ENCODE data around the gene WWOX. TPM values are rescaled to one million over a fixed set of nuclear protein-coding genes. Genes with fewer than 3 reads are reported as not detected.

Gene WWOX
- total and polyA plus RNA-seq, 10 donors, result 5.9 to 90.3 (median 26.4) TPM

DNA sequence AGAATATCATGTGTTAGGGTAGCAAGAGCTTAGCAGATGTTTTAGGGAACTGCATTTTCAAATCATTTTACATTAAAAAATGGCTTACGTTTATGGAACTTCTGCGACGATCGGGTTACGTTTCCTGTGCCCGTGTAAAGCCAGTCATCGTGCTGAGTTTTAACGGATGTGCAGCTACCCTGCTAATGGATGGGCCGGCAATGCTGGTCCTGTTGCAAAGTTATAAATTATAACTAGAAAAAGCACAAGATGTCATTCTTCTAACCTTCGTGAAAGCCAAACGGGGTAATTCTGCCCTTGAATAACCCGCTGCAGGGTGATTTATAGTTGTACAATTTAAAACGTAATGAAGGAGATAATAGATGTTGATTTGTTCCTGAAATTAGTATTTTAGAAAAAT is 339.2 kb downstream of the WWOX start:
- Histone ChIP-seq H3K4me1 (no peaks in the 10 kb centered on the region), H3K27me3 (replicated peaks in 1 of 7) (no peaks in the 10 kb centered on the region), H3K9me3 (no peaks in the 10 kb centered on the region), H3K36me3 (peaks cover 0 to 3% (median 0%) of the 10 kb centered on the region in 6 donors), H3K4me3 (no peak overlapping the region), H3K27ac (no peak overlapping the region)
- intact Hi-C loops (cut with DNase I; ENCODE audit: low total_unique reads), result no loop called here
- no peak for DNase-seq
- 88 to 93% (median 91%) methylated on average over 13 of the region's 13 CpGs for WGBS, 5 donors
- TF ChIP-seq POLR2A (IDR thresholded peaks at IDR 0.05), result no peak
- TF ChIP-seq POLR2AphosphoS5 (IDR thresholded peaks at IDR 0.05), result no peak
- TF ChIP-seq, protein P1, sequence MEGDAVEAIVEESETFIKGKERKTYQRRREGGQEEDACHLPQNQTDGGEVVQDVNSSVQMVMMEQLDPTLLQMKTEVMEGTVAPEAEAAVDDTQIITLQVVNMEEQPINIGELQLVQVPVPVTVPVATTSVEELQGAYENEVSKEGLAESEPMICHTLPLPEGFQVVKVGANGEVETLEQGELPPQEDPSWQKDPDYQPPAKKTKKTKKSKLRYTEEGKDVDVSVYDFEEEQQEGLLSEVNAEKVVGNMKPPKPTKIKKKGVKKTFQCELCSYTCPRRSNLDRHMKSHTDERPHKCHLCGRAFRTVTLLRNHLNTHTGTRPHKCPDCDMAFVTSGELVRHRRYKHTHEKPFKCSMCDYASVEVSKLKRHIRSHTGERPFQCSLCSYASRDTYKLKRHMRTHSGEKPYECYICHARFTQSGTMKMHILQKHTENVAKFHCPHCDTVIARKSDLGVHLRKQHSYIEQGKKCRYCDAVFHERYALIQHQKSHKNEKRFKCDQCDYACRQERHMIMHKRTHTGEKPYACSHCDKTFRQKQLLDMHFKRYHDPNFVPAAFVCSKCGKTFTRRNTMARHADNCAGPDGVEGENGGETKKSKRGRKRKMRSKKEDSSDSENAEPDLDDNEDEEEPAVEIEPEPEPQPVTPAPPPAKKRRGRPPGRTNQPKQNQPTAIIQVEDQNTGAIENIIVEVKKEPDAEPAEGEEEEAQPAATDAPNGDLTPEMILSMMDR (IDR thresholded peaks at IDR 0.05 in 8 of 11, conservative IDR thresholded peaks at IDR 0.05 in 3 of 11), result no peak

DNA sequence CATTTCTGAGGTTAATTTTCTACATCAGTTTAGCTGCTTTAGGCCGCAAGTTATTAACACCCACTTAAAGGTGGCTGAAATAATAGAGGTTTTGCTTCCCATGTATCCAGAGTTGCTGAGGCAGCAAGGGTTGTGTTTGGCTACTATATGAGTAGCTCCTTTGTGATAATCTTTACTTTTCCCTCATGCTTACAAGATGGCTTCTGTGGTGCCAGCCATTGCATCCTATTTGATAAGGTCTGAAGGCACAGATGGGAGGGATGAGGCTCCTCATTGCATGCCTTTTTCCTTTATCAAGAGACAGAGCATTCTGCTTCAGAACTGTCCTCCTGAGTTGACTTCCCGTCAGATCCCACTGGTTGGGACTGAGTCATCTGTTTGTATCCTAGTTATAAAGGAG is 340.2 kb downstream of the WWOX start:
- Histone ChIP-seq H3K27me3 (replicated peaks in 1 of 7) (no peaks in the 10 kb centered on the region), H3K9me3 (no peaks in the 10 kb centered on the region), H3K27ac (no peak overlapping the region), H3K4me3 (no peak overlapping the region), H3K36me3 (no peaks in the 10 kb centered on the region), H3K4me1 (no peaks in the 10 kb centered on the region)
- 92 to 96% (median 95%) methylated on average over 2 of the region's 2 CpGs for WGBS, 5 donors
- intact Hi-C loops (cut with DNase I; ENCODE audit: low total_unique reads), result no loop called here
- TF ChIP-seq, protein P1 (IDR thresholded peaks at IDR 0.05 in 8 of 11, conservative IDR thresholded peaks at IDR 0.05 in 3 of 11), result no peak
- TF ChIP-seq POLR2AphosphoS5 (IDR thresholded peaks at IDR 0.05), result no peak
- no peak for TF ChIP-seq POLR2A (IDR thresholded peaks at IDR 0.05)
- no peak for DNase-seq

DNA sequence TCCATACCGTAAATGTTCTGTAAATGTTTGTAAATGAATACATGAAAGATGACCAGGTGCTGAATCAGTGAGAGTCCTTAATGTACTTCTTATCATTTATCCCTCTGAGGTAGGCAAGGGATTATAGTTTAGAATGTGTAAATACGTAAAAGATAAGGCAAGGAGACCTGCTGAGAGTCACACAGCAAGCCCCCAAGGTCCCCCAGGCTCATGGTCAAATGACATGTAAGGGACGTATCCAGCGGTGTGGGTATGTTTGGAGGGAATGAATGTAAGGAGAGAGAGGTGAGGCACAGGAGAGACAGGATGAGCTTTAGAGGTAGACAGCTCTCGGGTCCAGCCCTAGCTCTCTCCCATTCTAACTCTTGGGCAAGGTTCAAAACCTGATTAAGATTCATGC is 341.8 kb downstream of the WWOX start:
- no peaks in the 10 kb centered on the region for H3K27me3 ChIP-seq (replicated peaks in 1 of 7)
- intact Hi-C loops (cut with DNase I; ENCODE audit: low total_unique reads), result no loop called here

DNA sequence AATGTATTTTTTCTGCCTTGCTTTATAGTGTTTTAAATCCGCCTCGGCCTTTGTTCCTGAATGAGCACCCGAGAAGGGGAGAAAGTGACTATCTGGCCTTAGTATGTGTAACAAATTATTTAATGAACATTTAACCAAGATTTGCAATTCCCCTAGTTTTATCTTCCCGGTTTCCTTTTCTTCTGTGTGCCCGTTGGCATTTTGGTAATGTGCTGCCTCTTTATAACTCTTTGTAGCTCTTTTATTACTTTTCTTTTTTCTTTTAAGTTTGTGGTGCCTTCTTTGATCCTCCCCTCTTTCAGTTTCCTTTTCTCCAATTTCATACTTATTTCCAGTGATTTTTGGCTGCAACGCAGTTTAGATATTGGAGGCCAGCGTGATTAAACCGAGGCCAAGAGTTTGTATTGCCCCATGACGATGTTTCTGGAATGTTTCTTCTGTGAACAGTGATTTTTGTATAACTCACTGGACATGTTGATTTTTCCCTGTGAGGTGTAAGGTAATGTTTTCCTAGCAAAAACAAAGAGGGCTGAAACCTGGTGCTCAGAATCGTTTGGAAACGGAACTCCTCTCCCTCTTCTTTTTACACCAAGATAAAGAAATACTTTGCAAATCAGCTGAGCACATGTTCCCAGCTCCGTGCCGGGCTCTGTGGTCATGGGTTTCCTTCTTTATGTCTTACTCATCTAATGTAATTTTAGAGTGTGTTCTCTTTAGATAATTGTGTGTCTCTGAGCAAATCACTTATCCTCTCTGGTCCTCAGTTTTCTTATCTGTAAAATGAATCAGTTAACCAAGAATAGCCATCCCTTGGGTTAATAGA is 344.3 kb downstream of the WWOX start:
- Histone ChIP-seq H3K4me3 (no peak overlapping the region), H3K27ac (no peak overlapping the region), H3K27me3 (replicated peaks in 1 of 7) (no peaks in the 10 kb centered on the region), H3K36me3 (no peaks in the 10 kb centered on the region), H3K4me1 (no peaks in the 10 kb centered on the region), H3K9me3 (no peaks in the 10 kb centered on the region)
- DNase-seq, result no peak
- WGBS, 5 donors, result 67 to 83% (median 74%) methylated on average over 13 of the region's 13 CpGs
- no peak for TF ChIP-seq POLR2A (IDR thresholded peaks at IDR 0.05)
- TF ChIP-seq POLR2AphosphoS5 (IDR thresholded peaks at IDR 0.05), result no peak
- TF ChIP-seq, protein P1 (IDR thresholded peaks at IDR 0.05 in 8 of 11, conservative IDR thresholded peaks at IDR 0.05 in 3 of 11), result no peak
- intact Hi-C loops (cut with DNase I; ENCODE audit: low total_unique reads), result no loop called here

More for the DNA sequence above, 341.8 kb downstream of the WWOX start:
- 83 to 97% (median 92%) methylated on average over 5 of the region's 5 CpGs for WGBS, 5 donors
- Histone ChIP-seq H3K27ac (no peak overlapping the region), H3K9me3 (no peaks in the 10 kb centered on the region), H3K4me1 (no peaks in the 10 kb centered on the region), H3K36me3 (no peaks in the 10 kb centered on the region), H3K4me3 (no peak overlapping the region)
- no peak for DNase-seq
- TF ChIP-seq, protein P1 (IDR thresholded peaks at IDR 0.05 in 8 of 11, conservative IDR thresholded peaks at IDR 0.05 in 3 of 11), result no peak
- TF ChIP-seq POLR2A (IDR thresholded peaks at IDR 0.05) (no peak), POLR2AphosphoS5 (IDR thresholded peaks at IDR 0.05) (no peak)
